GM12878 (cell line): Measurements from ENCODE around the gene TYROBP.

Experiments used
- CREB1 ChIP-seq: IDR thresholded peaks from 2 replicates; pipeline ENCODE4 v1.6.1; 2012; ENCODE audit warnings: low read depth, mild to moderate bottlenecking, inconsistent platforms
- CTCF ChIP-seq, 3 experiments: IDR thresholded peaks in 2 of 3; conservative IDR thresholded peaks in 1 of 3; 2 replicates each; pipeline ENCODE4 v1.5.1; 2011; ENCODE audit warnings: low read depth in 3 of 3, low read length in 3 of 3, mild to moderate bottlenecking in 3 of 3, control low read depth in 2 of 3, moderate library complexity in 2 of 3, inconsistent platforms in 1 of 3, mixed read lengths in 1 of 3; ENCODE audit not compliant: control insufficient read depth in 2 of 3, insufficient read depth in 1 of 3; ENCODE audit errors: extremely low read depth in 1 of 3
- EZH2 ChIP-seq: IDR thresholded peaks from 2 replicates; pipeline ENCODE4 v1.6.1; 2012; ENCODE audit warnings: low read depth, mild to moderate bottlenecking, control low read depth, inconsistent platforms, low read length, borderline replicate concordance; ENCODE audit not compliant: control insufficient read depth
- HDGF ChIP-seq: fragments of 450-650 bp; IDR thresholded peaks from 2 replicates; pipeline ENCODE4 v1.6.1; 2016; ENCODE audit warnings: antibody characterized with exemption
- IRF5 ChIP-seq: fragments of 450-650 bp; IDR thresholded peaks from 2 replicates; pipeline ENCODE4 v1.6.1; 2017; ENCODE audit warnings: borderline replicate concordance
- POLR2A ChIP-seq: IDR thresholded peaks from 2 replicates; pipeline ENCODE4 v1.6.1; 2011; ENCODE audit warnings: low read depth, mild to moderate bottlenecking, low read length
- RB1 ChIP-seq: fragments of 450-650 bp; formaldehyde crosslinking; IDR thresholded peaks from 2 replicates; pipeline ENCODE4 v1.6.1; 2017; ENCODE audit warnings: mild to moderate bottlenecking, borderline replicate concordance
- RBBP5 ChIP-seq: fragments of 200-600 bp; sonication (generic); conservative IDR thresholded peaks from 2 replicates; pipeline ENCODE4 v1.6.1; 2016
- TARDBP ChIP-seq: IDR thresholded peaks from 2 replicates; pipeline ENCODE4 v1.6.1; 2016; ENCODE audit warnings: borderline replicate concordance

GRCh38 chr19:35915443-35915842 lies 7.3 kb upstream of the TYROBP start:
- TF ChIP-seq CTCF (IDR thresholded peaks at IDR 0.05 in 2 of 3, conservative IDR thresholded peaks at IDR 0.05 in 1 of 3; ENCODE audit: control insufficient read depth in 2 of 3, extremely low read depth in 1 of 3, insufficient read depth in 1 of 3, low read depth in 3 of 3, low read length in 3 of 3) = no peak
- TF ChIP-seq RBBP5 = no peak
- TF ChIP-seq CREB1 = no peak
- TF ChIP-seq IRF5 = no peak
- no peak for TF ChIP-seq HDGF
- TF ChIP-seq RB1 = no peak
- no peak for TF ChIP-seq TARDBP
- TF ChIP-seq EZH2 = no peak
- TF ChIP-seq POLR2A = no peak
